AG08395 (cell line): ENCODE measurements around the gene FRAS1.
"Not testable (repeated sequence)": the region's sequence is repeated elsewhere in the genome, so short reads cannot be mapped to it uniquely, and the experiment has no call there.

Experiments used
- DNase-seq: peaks from one replicate; pipeline ENCODE4 v3.0.0; 2012; ENCODE audit warnings: mixed read lengths, low spot score

The FRAS1 gene

DNA sequence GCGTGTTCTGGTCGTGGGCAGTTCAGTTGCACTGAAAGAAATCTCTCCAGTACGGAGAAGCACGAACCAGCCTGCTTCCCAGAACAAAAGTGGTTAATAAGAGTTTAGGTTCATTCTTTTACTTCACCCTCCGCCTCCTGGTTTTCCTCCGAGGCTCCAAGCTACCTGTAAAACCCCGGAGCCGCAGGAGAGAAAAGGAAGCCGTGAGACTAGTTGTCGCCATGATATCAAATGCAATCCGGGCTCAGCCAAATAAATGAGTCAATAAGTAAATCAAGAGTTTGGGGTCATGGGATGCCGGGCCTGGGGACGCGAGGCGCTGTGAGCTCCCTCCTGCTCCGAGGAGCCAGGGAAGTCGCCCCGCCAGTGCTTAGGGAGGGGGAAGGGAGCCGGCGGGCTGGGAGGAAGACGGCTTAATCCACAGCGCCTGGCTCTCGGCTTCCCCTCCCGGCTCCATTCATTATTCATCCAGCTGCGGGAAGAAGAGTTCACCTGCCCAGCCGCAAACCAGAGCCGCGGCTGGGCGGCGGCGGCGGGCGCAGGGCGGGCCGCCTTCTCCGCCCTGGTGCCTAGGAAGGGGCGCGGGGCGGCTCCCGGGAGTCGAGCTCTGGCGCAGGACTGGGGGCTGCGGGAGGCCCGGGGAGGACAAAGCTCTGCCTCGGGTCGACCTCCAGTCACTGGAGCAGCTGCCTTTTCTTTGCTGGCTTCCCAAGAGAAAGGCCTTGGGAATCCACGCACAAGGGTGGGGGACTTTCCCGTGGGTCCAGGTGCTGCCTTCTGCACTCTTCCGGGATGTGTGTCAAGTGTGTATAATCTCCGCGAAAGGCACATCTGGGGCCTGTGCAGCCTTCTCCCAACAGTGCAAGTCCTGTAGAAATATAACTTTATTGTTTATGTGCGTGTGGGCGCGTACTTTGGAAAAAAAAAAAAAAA lies 1.7 kb downstream of the FRAS1 start:
- peak; percentile 37 for DNase-seq

DNA sequence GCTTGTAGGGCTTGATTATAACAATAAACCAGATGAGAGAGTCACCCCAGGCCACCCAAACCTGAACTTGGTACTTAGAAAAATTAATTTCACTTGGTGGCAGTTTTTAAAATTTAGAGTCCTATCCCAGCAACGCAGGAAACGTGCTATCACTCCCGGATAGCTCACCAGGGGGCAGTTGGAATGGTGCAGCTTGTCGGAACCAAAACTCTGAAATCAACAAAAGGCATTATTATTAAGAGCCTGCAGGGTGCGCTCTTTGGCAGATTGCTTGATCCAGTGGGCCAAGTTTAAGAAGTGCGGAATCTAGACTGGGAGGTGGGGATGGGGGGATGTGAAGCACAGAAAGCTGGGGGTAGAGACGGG lies 2.4 kb downstream of the FRAS1 start:
- peak; percentile 80 for DNase-seq

DNA sequence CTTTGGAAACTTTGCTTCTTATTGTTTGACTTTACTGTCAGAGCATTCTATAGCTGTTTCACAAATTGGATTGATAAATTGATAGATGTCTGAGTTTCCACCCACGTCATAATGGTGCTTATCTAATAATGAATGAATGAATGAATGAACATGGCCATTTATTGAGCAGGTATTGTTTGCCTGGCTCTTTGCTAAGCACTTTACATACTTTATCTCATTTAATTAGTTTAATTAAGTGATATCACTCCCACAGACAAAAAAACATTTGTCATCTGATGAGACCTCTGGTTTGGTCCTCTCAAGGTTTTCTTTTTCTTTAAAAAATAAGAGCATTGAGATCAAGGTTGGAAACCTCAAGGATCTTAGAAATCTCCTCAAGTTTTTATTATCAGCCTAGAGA lies 2.8 kb downstream of the FRAS1 start:
- DNase-seq: no peak

DNA sequence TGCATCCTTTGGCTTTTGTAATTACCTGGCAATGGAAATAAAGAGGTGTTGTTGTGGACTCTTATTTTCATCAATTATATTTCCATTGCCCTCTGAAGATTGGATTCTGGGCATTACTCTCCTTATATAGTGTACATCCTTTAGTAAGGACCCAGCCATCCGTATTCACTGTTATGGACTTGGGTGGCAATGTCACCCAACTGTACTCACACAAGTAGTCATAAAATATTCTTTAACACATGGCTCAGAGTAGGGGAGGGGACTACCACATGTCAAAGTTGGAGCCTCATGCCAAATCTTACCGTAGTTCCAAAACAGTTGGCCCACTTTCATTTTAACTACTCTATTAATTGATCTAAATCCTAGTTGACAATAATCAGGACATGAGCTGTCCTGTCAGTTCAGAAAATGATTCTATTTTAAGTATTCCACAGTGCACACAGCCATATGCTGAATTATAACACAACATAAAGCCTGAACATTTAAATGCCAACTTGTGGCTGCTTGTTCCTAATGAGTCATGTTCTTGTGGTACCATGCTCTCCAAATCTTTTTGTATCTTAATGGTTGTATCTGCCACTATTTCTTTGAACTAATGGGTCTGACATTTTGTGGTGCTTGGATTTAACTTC lies 4.9 kb downstream of the FRAS1 start:
- no peak for DNase-seq

DNA sequence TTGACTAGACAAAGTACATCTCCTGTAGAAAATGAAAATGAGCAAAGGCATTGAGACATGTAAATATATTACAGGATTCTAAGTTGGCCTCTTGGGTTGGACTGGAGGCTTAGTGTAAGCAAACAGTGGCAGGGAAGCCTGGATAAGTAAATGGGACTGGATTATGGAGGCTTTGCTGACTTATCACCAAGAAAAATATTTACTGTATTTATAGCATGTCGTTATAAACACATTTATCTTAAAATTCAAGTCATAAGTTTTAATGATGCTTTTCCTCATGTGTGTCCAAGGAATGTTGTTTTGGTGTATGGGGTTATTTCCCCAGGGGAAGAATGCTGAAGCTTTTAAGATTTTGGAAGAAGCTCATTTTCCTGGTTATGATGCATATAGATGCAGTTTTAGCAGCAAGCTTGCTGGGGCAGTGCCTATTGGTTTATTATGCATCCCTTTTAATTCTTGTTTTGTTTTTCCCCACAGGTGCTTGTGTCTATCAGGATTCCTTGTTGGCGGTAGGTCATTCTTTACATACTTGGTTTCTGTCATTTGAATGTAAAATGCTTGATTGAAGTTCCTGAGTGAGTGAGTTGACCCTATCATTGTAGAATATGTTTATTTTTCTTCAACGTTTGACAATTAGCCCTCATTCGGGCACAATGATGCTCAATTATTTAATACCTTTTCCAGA lies 8.5 kb downstream of the FRAS1 start:
- DNase-seq: no peak

DNA sequence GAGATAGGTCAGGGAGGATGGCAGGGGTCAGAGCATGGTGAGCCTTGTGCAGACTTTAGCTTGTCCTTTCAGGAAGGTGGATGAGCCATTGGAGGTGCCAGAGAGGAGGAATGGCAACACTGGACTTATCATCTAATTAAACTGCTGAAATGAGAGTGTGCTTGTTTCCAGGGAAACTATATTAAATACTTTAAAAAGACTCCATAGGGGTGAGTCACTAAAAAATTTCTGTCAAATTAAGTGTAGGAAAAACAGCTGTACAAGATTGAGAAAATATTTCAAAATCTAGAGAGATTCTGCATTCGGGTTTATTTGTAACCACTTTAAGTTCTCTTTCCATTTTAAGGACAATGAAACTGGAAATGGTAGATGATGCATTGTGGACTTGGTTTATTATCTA lies 11.4 kb downstream of the FRAS1 start:
- peak; percentile 30 for DNase-seq

DNA sequence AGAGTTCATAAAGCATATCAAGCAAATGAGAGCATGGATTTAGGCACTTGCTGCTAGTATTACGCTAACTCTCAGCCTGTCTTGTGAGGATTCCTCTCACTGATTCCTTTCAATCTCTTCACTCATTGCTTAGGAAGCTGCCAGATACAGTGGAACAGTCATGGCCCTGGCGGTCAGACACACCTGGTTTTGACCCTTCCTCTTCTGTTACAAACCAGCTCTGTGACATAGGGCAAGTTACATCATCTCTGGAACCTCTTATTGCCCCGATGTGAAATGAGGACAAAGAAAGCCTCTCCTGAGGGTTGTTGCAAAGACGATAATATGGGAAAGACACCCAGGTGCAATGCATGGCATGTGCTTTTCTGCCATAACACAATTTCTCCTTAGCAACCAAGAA lies 12.2 kb downstream of the FRAS1 start:
- DNase-seq: no peak

DNA sequence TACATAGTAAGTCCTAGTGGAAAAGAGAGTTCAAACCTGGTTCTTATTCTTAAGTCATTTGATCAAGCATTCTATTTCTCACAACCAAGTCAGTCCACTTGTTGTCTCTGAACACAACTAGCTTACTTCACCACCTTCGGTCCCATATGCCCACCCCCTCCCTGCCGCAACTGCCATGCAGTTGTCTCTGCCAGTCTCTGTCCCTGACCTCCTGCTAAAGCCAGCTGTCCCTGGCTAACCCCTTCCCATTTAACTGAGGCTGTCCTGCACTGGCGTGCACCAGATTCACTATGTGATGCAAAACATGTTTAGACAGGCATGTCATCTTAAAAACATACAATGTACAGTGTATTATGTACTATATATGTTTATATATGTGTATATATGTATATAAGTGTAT lies 12.7 kb downstream of the FRAS1 start:
- DNase-seq: no peak

DNA sequence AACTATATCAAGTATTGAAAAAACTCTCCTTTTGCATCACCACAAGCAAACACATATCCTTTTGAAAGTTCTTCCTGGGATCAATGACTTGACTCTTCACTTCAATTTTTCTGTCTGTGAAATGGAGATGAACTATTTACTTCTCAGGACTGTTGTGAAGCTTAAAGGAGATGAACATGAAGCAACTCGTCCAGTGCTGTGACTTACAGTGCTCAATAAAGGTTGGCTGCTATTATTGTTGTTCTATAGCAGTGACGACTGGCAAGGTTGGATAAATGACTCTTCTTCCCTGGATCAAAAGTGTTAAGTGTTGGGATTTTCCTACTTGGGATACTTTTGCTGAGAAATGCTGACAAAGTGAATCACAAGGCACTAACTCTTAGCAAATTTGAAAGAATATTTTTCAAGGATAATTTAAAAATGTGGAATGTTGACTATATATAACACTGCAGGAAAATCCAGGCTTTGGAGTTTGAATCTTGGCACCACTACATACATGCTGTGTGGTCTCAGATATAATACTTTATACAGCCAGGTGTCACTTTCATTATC lies 13.7 kb downstream of the FRAS1 start:
- DNase-seq: no peak

DNA sequence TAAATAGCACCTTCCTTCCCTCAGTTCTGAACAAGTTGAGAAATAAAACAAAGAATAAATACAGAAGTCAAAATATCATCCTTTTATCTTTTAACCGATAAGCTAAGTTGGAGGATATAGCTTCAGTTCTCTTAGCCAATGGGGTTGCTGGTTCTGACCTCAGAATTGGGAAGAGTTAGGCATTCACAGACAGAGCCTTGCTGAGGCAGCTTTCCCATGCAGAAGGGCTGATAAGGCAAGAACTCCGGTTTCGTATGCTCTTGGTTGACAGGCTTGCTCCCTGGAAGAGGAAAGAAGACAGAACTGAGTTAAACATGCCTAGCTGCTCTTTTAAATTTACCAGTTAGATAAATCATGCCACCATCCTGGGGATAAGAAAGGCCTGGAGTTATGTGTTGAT lies 17.6 kb downstream of the FRAS1 start:
- DNase-seq: no peak

DNA sequence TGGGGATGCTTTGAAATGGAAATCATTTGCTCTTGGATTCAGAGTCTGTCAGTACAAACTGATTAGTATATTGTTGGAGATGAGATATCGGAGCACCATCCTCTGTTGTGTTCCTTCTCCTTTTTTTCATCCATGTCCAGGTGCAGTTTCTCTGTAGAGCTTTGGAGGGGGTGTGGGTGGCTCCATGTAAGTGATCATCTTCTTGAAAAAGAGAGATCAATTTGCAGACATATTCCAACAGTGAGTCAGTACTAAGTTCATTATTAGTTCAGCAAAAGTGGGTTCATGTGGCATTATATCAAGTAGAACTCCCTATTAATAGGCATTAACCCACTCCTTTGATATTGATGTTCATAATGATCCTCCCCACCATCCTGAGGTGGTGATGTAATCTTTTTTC lies 18.9 kb downstream of the FRAS1 start:
- DNase-seq: no peak

DNA sequence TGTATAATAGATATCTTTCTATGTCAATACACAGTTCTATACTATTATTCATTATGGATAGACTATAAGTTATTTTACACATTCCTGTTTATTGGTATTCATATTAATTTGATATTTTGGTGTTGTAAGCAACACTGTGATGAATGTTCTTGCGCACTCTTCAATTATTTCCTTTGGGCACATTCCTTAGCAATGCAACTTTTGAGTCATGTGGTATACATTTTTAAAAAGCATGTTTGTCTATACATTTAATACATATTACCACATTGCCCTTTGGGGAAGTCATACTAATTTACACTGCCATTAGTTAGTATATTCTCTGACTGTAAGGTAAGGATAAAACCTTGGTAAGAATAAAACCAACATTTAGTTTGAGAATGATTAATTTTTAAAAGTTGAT lies 21.0 kb downstream of the FRAS1 start:
- DNase-seq: no peak

DNA sequence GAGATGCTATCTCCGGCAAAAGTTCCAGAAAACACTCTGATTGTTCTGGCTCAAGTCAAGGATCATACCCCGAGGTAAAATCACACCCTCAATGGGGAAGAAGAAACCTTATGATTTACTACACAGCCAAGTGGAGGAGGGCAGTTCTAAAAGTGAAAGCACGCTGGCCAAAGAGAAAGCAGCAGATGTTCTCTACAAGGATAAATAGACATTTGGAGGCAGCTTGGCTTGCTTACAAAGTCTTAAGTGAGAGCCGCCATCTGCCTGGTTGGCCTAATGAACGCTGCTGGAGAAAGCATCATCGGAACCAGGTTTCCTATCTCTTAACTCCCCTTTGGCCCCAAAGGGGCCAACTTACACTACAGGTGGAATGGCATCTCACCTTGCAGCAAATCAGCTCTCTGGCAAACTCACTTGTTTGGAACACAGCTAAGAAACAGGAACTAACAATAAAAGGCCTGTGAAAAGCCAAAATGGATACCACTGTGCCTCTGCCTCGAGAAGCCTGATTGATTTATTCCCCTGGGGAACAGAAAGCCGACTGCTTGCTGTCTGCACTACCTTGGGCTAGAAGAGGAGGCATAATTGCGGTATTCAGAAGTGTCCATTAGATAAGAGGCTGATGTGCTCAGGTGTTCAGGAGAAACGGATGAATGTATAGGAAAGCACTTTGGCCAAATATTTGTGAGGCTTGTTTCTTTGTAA lies 22.8 kb downstream of the FRAS1 start:
- no peak for DNase-seq

DNA sequence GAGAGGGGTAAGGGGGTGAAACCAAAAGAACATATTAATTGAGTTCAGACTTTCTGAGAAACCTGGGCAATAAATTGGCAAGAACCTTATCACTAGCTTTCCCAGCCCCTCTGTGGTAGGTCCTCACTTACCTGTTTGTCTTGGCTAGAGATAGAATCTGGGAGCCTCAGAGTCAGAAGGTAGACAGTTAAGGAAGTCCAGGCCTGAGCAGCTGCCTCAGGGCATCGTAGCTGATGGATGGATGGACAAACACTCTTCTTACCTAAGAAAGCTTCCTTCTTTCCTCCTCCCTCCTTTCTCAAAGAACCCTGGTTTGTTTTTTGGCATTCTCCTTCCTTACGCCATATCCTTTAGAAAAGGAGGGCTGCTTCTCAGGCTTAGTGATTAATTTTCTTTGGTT lies 24.4 kb downstream of the FRAS1 start:
- DNase-seq: no peak

DNA sequence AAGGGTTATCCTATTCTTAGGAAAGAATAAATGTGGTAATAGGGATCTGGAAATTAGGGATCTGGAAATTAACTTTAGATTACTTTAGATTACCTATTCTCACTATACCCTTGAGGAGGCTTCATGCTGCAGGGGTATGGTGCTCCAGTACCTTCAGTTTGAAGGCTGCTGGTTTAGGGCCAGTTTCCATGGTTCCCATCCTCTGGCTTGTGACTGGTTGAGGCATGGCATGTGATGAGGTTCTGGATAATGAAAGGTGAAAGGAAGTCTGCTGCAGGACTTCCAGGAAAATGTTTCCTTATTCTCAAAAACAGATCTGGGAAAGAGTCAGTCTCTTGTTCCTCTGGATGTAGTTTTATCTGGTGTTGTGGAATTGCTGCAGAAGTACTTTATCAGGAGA lies 25.9 kb downstream of the FRAS1 start:
- no peak for DNase-seq

DNA sequence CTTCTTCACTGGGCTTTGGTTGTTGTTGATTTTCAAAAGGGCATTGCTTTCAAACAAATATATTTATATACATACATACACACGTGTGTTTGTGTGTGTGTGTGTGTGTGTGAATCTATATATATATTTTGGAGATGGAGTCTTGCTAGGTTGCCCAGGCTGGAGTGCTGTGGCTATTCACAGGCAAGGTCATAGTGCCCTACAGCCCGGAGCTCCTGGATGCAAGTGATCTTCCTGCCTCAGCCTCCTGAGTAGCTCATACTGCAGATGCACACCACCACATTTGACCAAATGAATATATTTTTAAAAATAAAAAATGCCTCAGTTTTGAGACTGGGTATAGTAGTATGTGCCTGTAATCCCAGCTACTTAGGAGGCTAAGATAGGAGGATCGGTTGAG lies 34.4 kb downstream of the FRAS1 start:
- no peak for DNase-seq

DNA sequence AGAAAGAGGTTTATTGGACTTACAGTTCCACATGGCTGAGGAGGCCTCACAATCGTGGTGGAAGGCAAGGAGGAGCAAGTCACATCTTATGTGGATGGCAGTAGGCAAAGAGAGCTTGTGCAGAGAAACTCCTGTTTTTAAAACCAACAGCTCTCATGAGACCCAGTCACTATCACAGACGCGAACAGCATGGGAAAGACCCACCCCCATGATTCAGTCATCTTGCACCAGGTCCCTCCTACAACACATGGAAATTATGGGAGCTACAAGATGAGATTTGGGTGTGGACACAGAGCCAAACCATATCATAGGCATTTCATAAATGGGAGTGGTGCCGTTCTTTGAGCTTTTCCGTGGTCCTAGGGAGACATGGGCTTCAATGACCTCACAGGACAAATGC lies 35.2 kb downstream of the FRAS1 start:
- not testable (repeated sequence) for DNase-seq

DNA sequence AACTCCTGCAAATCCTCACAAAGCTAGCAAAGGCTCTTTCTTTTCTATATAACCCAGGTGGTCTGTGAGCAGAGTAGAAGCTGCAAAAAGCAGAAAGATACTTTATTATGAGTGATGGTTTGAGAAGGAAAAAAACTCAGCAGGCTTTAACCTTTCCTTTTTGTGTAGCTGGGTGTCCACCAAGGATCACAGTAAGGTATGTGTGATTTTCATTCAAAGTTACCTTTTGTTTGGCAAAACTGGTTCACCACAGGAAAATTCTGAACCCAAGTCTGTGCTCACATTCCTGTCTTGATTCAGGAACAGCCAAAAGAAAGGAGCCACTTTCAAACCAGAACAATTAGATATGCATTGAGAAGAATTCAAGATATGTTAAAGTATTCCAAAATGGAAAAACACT lies 35.7 kb downstream of the FRAS1 start:
- no peak for DNase-seq

DNA sequence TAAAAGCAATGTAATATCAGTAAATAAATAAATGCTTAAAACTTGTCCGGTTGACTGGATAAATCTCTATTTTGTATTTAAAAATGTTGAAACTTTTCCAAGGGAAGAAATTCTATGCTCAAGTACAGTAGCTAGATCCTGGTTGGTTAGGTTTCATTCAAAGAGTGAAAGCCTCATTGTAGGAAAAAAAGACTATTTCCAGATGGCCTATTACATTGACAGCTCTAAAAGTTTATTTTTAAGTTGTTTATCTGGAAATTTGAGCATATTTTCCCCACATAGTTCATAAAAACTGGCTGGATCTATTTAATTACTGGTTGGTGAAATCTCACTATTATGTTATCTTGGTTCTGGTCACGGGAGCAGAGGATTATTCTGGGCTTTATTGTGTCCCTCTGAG lies 38.0 kb downstream of the FRAS1 start:
- DNase-seq: no peak

DNA sequence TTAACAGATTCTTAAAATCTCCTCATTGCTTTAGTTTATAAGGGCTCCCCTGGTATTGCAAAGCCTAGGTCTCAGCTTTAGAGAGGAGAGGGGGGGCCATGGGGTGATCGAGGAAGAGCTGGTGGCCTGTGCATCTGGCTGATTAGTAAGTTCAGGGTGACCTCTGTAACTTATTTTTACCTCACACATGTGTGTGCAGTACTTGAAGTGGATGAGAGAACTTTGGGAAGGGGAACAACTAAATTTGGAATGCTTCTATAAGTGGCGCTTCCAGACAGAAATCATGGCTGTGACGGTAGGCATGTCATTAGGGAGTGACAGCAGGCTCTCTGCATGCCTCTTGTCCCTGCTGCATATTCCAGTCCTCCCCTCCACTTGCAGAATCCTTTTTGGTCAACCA lies 41.9 kb downstream of the FRAS1 start:
- DNase-seq: no peak

DNA sequence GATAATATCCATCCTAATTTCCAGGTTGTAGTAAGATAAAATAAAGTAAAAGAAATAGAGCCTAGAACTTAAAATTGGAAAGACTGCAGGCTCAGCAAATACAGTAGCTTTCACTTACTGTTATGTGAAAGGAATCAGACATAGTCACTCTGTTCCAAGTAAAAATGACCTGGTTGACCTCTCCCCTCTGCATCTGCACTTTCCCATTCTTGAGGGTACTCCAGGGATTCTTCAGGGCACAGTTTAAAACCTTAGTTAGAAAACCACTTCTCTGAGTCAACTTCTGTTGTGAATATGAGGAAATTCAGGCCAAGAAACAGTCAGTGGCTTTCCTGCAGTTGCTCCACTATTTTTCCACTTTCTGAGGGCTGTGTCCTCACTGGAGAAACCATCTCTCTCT lies 42.9 kb downstream of the FRAS1 start:
- peak; percentile 38 for DNase-seq

DNA sequence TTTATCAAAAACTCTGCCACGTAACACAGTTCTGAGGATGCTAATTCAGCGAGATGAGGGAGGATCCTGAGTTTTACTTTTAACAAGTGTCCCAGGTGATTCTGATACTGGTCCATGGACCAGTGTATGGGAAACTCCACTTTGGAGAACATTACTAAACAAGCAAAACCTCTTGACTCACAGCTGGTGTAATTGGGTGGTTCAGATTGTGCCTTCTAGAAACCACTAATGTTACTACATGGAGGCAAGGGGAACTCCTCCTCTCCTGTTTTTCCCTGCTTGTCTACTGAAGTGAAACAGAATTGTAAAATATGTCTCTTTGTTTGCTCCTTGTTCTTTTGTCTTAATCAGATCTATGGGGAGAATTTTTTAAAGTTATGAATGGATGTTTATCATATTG lies 62.6 kb downstream of the FRAS1 start:
- DNase-seq: no peak
